Measurements from ENCODE around the gene PPP2R1B.
"Not testable (repeated sequence)": the region's sequence is repeated elsewhere in the genome, so short reads cannot be mapped to it uniquely, and the experiment has no call there.

PPP2R1B gene

GRCh38 chr11:111788464-111788863 lies 22.3 kb upstream of the PPP2R1B start:
- H3K4me2 ChIP-seq = peak overlapping the region; percentile 31 to 61 (median 51)
- H3K4me3 ChIP-seq = no peak overlapping the region
- H3K27me3 ChIP-seq = no peaks in the 10 kb centered on the region
- H3K27ac ChIP-seq = peak overlapping the region in 1 of 11 experiments; percentile 20; a peak in 2 of 22 replicates
- peaks cover 8 to 29% (median 20%) of the 10 kb centered on the region in 10 experiments for H3K4me1 ChIP-seq
- H3K9ac ChIP-seq = no peak overlapping the region
- no peaks in the 10 kb centered on the region for H4K20me1 ChIP-seq
- peaks cover 8 to 37% (median 29%) of the 10 kb centered on the region in 11 experiments; a peak in 21 of 22 replicates for H3K36me3 ChIP-seq
- H3K9me3 ChIP-seq (replicated peaks in 1 of 11) = no peaks in the 10 kb centered on the region
- TF ChIP-seq Cebpa-rat (IDR thresholded peaks at IDR 0.05) = no peak

DNA sequence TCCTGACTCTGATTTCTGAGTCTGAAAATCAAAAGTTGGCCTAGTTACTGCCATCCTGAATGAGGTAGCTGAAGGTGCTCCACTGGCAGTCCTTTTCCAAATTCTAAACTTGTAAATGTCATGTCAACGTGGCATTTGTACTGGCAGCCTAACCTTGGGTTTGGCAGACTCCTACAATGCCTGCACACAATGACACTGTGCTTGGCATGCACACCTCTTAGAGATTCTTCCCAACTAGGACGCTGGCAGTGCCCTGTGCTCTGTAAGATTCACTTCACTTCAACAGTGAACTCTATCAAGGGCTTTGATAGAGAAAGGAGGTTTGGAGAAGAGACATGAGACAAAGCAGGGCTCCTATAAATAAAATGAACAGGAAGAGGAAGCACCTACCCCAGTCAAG lies 21.9 kb upstream of the PPP2R1B start:
- no peak for TF ChIP-seq Cebpa-rat (IDR thresholded peaks at IDR 0.05)
- Histone ChIP-seq H4K20me1 (no peaks in the 10 kb centered on the region), H3K4me3 (no peak overlapping the region), H3K4me2 (peak overlapping the region; percentile 31 to 61 (median 51)), H3K4me1 (peaks cover 8 to 29% (median 20%) of the 10 kb centered on the region in 10 experiments), H3K36me3 (peaks cover 8 to 41% (median 30%) of the 10 kb centered on the region in 11 experiments; a peak in 21 of 22 replicates), H3K27ac (peak overlapping the region in 1 of 11 experiments; percentile 20; a peak in 2 of 22 replicates), H3K27me3 (no peaks in the 10 kb centered on the region), H3K9ac (no peak overlapping the region), H3K9me3 (replicated peaks in 1 of 11) (no peaks in the 10 kb centered on the region)

DNA sequence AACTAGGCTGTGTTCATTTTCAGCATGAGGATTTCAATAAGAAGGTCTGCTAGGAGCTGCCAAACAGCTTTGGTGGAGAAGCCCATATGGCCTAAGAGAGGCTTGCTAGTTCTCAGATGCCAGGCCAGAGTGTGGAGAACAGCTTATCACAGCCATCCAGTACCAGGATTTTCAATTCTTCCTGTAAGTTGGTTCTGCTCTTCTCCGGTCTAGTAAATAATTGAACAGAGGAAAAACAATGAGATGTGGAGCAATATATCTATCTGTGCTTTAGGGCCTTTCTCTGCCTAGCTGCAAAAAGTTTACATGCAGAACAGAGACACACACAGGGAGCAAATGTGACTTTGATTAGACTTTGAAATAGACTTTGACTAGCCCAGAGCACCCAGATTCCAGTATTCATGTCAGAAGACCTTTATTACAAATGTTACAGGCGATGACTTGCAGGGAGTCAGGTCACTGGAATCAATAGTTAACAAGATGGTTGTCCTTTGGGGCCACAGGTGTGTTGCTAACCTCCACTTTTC lies 19.8 kb upstream of the PPP2R1B start:
- H3K4me2 ChIP-seq = no peak overlapping the region
- H3K36me3 ChIP-seq = peaks cover 4 to 42% (median 31%) of the 10 kb centered on the region in 11 experiments; a peak in 20 of 22 replicates
- TF ChIP-seq Cebpa-rat (IDR thresholded peaks at IDR 0.05) = no peak
- no peaks in the 10 kb centered on the region for H3K9me3 ChIP-seq (replicated peaks in 1 of 11)
- no peak overlapping the region for H3K4me3 ChIP-seq
- no peaks in the 10 kb centered on the region for H3K27me3 ChIP-seq
- H3K9ac ChIP-seq = no peak overlapping the region
- H4K20me1 ChIP-seq = no peaks in the 10 kb centered on the region
- H3K27ac ChIP-seq = no peak overlapping the region
- peaks cover 8 to 29% (median 20%) of the 10 kb centered on the region in 10 experiments for H3K4me1 ChIP-seq

DNA sequence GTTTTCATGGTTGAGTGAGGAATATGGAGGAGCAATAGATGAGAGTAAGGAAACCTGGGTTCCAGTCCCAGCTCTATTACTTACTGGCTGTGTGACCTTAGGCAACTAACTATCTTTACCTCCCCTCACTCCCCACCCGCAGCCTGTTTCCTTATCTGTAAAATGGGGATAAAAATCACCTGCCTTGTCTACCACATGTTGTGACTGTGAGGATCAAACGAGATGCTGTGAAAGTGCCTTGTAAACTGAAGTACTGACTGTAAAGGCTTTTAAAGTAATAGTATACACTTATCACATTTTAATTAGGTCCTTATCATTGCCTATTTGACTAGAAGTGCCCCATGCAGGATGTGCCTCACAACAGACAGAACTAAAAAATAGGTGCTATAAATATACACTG lies 18.9 kb upstream of the PPP2R1B start:
- Histone ChIP-seq H3K4me1 (peaks cover 8 to 29% (median 20%) of the 10 kb centered on the region in 10 experiments), H3K4me3 (no peak overlapping the region), H4K20me1 (no peaks in the 10 kb centered on the region), H3K9ac (peak overlapping the region in 1 of 11 experiments; percentile 27; a peak in 1 of 22 replicates), H3K27me3 (no peaks in the 10 kb centered on the region), H3K36me3 (peaks cover 4 to 42% (median 31%) of the 10 kb centered on the region in 11 experiments; a peak in 20 of 22 replicates), H3K9me3 (replicated peaks in 1 of 11) (no peaks in the 10 kb centered on the region), H3K27ac (no peak overlapping the region), H3K4me2 (peak overlapping the region in 6 of 11 experiments; percentile 6 to 54 (median 42); a peak in 11 of 22 replicates)
- no peak for TF ChIP-seq Cebpa-rat (IDR thresholded peaks at IDR 0.05)

DNA sequence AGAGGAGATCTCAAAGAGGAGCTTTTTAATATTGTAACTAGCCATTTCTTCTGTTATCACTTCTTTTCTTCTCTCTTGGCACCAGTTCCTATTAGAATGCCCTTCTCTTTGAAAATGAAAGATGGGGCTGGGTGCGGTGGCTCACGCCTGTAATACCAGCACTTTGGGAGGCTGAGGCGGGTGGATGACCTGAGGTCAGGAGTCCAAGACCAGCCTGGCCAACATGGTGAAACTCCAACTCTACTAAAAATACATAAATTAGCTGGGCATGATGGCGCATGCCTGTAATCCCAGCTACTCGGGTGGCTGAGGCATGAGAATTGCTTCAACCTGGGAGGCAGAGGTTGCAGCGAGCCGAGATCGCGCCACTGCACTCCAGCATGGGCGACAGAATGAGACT lies 18.1 kb upstream of the PPP2R1B start:
- H3K27me3 ChIP-seq, H3K4me3 ChIP-seq: not testable (repeated sequence)

GRCh38 chr11:111782109-111782741 lies 16.0 kb upstream of the PPP2R1B start:
- H3K4me3 ChIP-seq = no peak overlapping the region
- no peaks in the 10 kb centered on the region for H3K9me3 ChIP-seq (replicated peaks in 1 of 11)
- H3K36me3 ChIP-seq = peaks cover 4 to 36% (median 31%) of the 10 kb centered on the region in 11 experiments; a peak in 20 of 22 replicates
- H4K20me1 ChIP-seq = no peaks in the 10 kb centered on the region
- H3K9ac ChIP-seq = no peak overlapping the region
- H3K4me2 ChIP-seq = no peak overlapping the region
- H3K27me3 ChIP-seq = no peaks in the 10 kb centered on the region
- no peak overlapping the region for H3K27ac ChIP-seq
- peaks cover 0 to 17% (median 10%) of the 10 kb centered on the region in 10 experiments; a peak in 12 of 20 replicates for H3K4me1 ChIP-seq
- no peak for TF ChIP-seq Cebpa-rat (IDR thresholded peaks at IDR 0.05)

More for the DNA sequence above, 18.1 kb upstream of the PPP2R1B start:
- not testable (repeated sequence) for H3K9ac ChIP-seq; H3K27ac ChIP-seq; H4K20me1 ChIP-seq; H3K9me3 ChIP-seq (replicated peaks in 1 of 11)
- peak overlapping the region in 4 of 11 experiments; percentile 38 to 54 (median 48); a peak in 8 of 22 replicates for H3K4me2 ChIP-seq
- peaks cover 8 to 29% (median 20%) of the 10 kb centered on the region in 10 experiments for H3K4me1 ChIP-seq
- H3K36me3 ChIP-seq = peaks cover 4 to 42% (median 31%) of the 10 kb centered on the region in 11 experiments; a peak in 20 of 22 replicates

DNA sequence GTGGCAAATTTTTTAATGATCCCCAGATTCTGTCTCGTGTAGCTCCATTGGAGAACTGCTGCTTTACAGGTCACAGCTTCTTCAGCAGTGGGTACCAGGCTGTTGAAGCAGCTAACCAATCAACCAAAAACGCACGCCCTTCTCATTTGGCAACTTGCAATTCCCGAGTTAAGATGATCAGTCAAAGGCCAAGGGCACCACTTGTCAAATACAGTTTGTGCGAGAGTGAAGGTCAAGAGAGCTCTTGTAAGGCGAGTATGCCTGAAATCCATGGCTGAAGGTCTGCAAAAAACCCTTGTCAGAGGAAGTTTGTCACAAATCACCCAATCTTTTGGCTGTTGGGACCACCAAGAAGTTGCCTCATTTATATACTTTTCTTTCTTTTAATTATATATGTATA lies 12.9 kb upstream of the PPP2R1B start:
- H4K20me1 ChIP-seq = no peaks in the 10 kb centered on the region
- H3K9ac ChIP-seq = no peak overlapping the region
- H3K27ac ChIP-seq = no peak overlapping the region
- H3K4me2 ChIP-seq = no peak overlapping the region
- no peak for TF ChIP-seq Cebpa-rat (IDR thresholded peaks at IDR 0.05)
- no peaks in the 10 kb centered on the region for H3K27me3 ChIP-seq
- H3K4me1 ChIP-seq = peaks cover 0 to 10% (median 7%) of the 10 kb centered on the region in 10 experiments; a peak in 7 of 20 replicates
- H3K4me3 ChIP-seq = no peak overlapping the region
- H3K9me3 ChIP-seq (replicated peaks in 1 of 11) = no peaks in the 10 kb centered on the region
- H3K36me3 ChIP-seq = peaks cover 0 to 14% (median 5%) of the 10 kb centered on the region in 11 experiments; a peak in 8 of 22 replicates

- Histone ChIP-seq H4K20me1 (no peaks in the 10 kb centered on the region), H3K4me2 (no peak overlapping the region), H3K4me3 (no peak overlapping the region), H3K27me3 (no peaks in the 10 kb centered on the region), H3K9ac (no peak overlapping the region; a peak in 2 of 22 replicates), H3K27ac (no peak overlapping the region), H3K36me3 (peaks cover 0 to 8% (median 0%) of the 10 kb centered on the region in 11 experiments; a peak in 3 of 22 replicates), H3K9me3 (replicated peaks in 1 of 11) (no peaks in the 10 kb centered on the region), H3K4me1 (peaks cover 0 to 10% (median 7%) of the 10 kb centered on the region in 10 experiments; a peak in 7 of 20 replicates)
- TF ChIP-seq Cebpa-rat (IDR thresholded peaks at IDR 0.05) = no peak
Measured at GRCh38 chr11:111778047-111778558, 11.9 kb upstream of the PPP2R1B start.
